Lower leg skin (tissue), 3 donors: ENCODE data around the gene FGF6.

ENCODE experiments used
- CTCF ChIP-seq, 3 donors: fragments of 450-650 bp; IDR thresholded peaks; one replicate each; pipeline ENCODE4 v1.5.1; 2016; ENCODE audit warnings: antibody characterized with exemption in 3 of 3, mild to moderate bottlenecking in 3 of 3, moderate library complexity in 2 of 3
- POLR2A ChIP-seq, 2 donors: fragments of 450-650 bp; IDR thresholded peaks; one replicate each; pipeline ENCODE4 v1.6.1; 2016 to 2017; ENCODE audit warnings: antibody characterized with exemption in 2 of 2, mild to moderate bottlenecking in 1 of 2, moderate library complexity in 1 of 2

GRCh38 chr12:4412465-4412864, 33.1 kb downstream of the FGF6 start:
- TF ChIP-seq CTCF (IDR thresholded peaks at IDR 0.05) = no peak
- TF ChIP-seq POLR2A (IDR thresholded peaks at IDR 0.05) = no peak
